C4-2B (cell line): ENCODE data around the gene HTR2C.

ENCODE experiments used
- ZFX ChIP-seq: fragments of 450-650 bp; IDR thresholded peaks from 2 replicates; pipeline ENCODE4 v1.6.1; 2017
- TF ChIP-seq, protein P1 (sequence below): fragments of 450-650 bp; conservative IDR thresholded peaks from 2 replicates; pipeline ENCODE4 v1.5.1; 2017; ENCODE audit warnings: mild to moderate bottlenecking

DNA sequence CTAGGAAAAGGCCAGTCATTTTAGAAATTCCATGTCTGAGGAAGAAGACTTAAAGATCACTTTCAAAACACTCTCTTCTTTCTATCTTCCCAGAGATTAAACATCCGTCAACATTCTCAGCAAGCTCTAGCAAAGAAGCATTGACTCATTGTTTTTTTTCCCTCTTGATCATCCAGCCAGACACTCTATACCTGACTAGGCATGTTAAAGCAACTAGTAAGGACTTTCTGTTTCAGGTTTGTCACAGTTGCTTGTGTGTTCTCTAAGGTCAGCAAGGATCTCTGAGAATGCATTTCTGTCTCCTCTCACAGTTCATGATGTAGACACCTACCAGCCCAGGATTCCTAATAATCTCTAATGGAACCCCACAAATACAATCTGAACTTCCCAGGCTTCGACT lies 321.4 kb downstream of the HTR2C start:
- no peak for TF ChIP-seq ZFX
- TF ChIP-seq, protein P1, sequence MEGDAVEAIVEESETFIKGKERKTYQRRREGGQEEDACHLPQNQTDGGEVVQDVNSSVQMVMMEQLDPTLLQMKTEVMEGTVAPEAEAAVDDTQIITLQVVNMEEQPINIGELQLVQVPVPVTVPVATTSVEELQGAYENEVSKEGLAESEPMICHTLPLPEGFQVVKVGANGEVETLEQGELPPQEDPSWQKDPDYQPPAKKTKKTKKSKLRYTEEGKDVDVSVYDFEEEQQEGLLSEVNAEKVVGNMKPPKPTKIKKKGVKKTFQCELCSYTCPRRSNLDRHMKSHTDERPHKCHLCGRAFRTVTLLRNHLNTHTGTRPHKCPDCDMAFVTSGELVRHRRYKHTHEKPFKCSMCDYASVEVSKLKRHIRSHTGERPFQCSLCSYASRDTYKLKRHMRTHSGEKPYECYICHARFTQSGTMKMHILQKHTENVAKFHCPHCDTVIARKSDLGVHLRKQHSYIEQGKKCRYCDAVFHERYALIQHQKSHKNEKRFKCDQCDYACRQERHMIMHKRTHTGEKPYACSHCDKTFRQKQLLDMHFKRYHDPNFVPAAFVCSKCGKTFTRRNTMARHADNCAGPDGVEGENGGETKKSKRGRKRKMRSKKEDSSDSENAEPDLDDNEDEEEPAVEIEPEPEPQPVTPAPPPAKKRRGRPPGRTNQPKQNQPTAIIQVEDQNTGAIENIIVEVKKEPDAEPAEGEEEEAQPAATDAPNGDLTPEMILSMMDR: no peak
